ENCODE data around the gene DHPS. TPM values are rescaled to one million over a fixed set of nuclear protein-coding genes. Genes with fewer than 3 reads are reported as not detected.

The DHPS gene
- total RNA-seq (100 to 1,000 TPM; 125 to 223 (median 174) TPM), polyA plus RNA-seq (100 to 1,000 TPM; 113 to 124 TPM), total RNA-seq (10.5 reads per million, percentile 37 among the genes with 10 or more reads in this experiment)

- ChIA-PET POLR2A (interaction anchor here (0.6 to 3.3 kb wide), 23 partner anchors 9 to 1746 kb away, joined by 3 to 19 read pairs (median 4); partner anchors contain the start of genes FBXW9, GCDH, GET3 and MAN2B1), CTCF (interaction anchor here (0.7 to 0.9 kb wide), 3 partner anchors 9 to 41 kb away, joined by 3 read pairs; no protein-coding TSS in a partner anchor)
- peak; percentile 58 to 95 (median 93) for DNase-seq
- peaks cover 12 to 42% (median 19%) of the 10 kb centered on the region in 3 experiments for H3K36me3 ChIP-seq (ENCODE audit: control insufficient read depth in 2 of 3, insufficient read depth in 3 of 3, low read length in 3 of 3)
- ATAC-seq, result peak; percentile 85
- Mint-ChIP-seq H3K4me1 (peaks cover 17 to 34% (median 26%) of the 10 kb centered on the region in 7 donors), H3K9me3 (peaks cover 0 to 9% (median 0%) of the 10 kb centered on the region in 11 donors), H3K4me3 (peak within 1 kb of the TSS; percentile 92 to 99 (median 96)), H3K27ac (peak within 1 kb of the TSS; percentile 86 to 98 (median 94)), H3K27me3 (no peaks in the 10 kb centered on the region), H3K36me3 (peaks cover 0 to 26% (median 18%) of the 10 kb centered on the region in 5 donors)
- no peaks in the 10 kb centered on the region for H3K9me3 ChIP-seq (ENCODE audit: control insufficient read depth in 2 of 3, low read length in 3 of 3)
- intact Hi-C loops (cut with micrococcal nuclease), result loop anchor here (1.0 to 10.0 kb wide), 11 partner anchors 12 to 1157 kb away; partner anchors contain the start of genes FBXW9 (in 2 of the 2), ZNF490 (in 2 of the 2), ZNF791 (in 2 of the 2) and ECSIT (in 1 of the 2)
- H3K27ac ChIP-seq (ENCODE audit: low read depth, low read length), result peak within 1 kb of the TSS; percentile 95
- no peaks in the 10 kb centered on the region for H3K27me3 ChIP-seq (ENCODE audit: control insufficient read depth in 2 of 2, insufficient read depth in 2 of 2, low read length in 2 of 2)
- H3K4me3 ChIP-seq (ENCODE audit: low read length), result peak within 1 kb of the TSS; percentile 100
- H3K4me1 ChIP-seq (ENCODE audit: control insufficient read depth in 2 of 2, insufficient read depth in 2 of 2, low read length in 2 of 2), result peaks cover 6 to 19% of the 10 kb centered on the region in 2 donors
These were observed at the start of gene DHPS for GRCh38 chr19:12681074-12681987. Gene DHPS, minus strand, starts transcription at chr19:12681880. Its CDS starts 114 bp downstream, at chr19:12681766.

GRCh38 chr19:12731337-12731736 is 49.7 kb upstream of the DHPS start:
- ATAC-seq (no peak), DNase-seq (no peak)
- no peaks in the 10 kb centered on the region for H3K27me3 ChIP-seq (ENCODE audit: control insufficient read depth in 2 of 2, insufficient read depth in 2 of 2, low read length in 2 of 2)
- peak overlapping the region in 1 of 10 donors; percentile 31 for H3K4me3 Mint-ChIP-seq
- no peaks in the 10 kb centered on the region for H3K27me3 Mint-ChIP-seq
- peaks cover 0 to 1% (median 0%) of the 10 kb centered on the region in 11 donors for H3K9me3 Mint-ChIP-seq
- intact Hi-C loops (cut with micrococcal nuclease), result loop anchor here (5.0 kb wide), 2 partner anchors 119 to 386 kb away; partner anchors contain the start of genes NACC1 (in 1 of the 2), TRMT1 (in 1 of the 2), ZNF490 (in 1 of the 2) and ZNF791 (in 1 of the 2)
- no peak overlapping the region for H3K27ac ChIP-seq (ENCODE audit: low read depth, low read length)
- H3K9me3 ChIP-seq (ENCODE audit: control insufficient read depth in 2 of 3, low read length in 3 of 3), result no peaks in the 10 kb centered on the region
- H3K4me1 Mint-ChIP-seq, result peaks cover 19 to 37% (median 34%) of the 10 kb centered on the region in 7 donors
- CTCF ChIA-PET, result no interaction called here
- H3K4me1 ChIP-seq (ENCODE audit: control insufficient read depth in 2 of 2, insufficient read depth in 2 of 2, low read length in 2 of 2), result peaks cover 17 to 20% of the 10 kb centered on the region in 2 donors
- H3K36me3 Mint-ChIP-seq, result peaks cover 0 to 27% (median 11%) of the 10 kb centered on the region in 5 donors
- H3K36me3 ChIP-seq (ENCODE audit: control insufficient read depth in 2 of 3, insufficient read depth in 3 of 3, low read length in 3 of 3), result peaks cover 8 to 49% (median 12%) of the 10 kb centered on the region in 3 experiments
- POLR2A ChIA-PET, result interaction anchor here (0.6 to 8.5 kb wide), 5 partner anchors 9 to 422 kb away, joined by 3 to 129 read pairs (median 6); partner anchors contain the start of genes JUNB and TNPO2
- H3K4me3 ChIP-seq (ENCODE audit: low read length), result no peak overlapping the region
- H3K27ac Mint-ChIP-seq, result no peak overlapping the region

- Histone ChIP-seq H3K27me3 (ENCODE audit: control insufficient read depth in 2 of 2, insufficient read depth in 2 of 2, low read length in 2 of 2) (no peaks in the 10 kb centered on the region), H3K36me3 (ENCODE audit: control insufficient read depth in 2 of 3, insufficient read depth in 3 of 3, low read length in 3 of 3) (peaks cover 8 to 49% (median 12%) of the 10 kb centered on the region in 3 experiments), H3K27ac (ENCODE audit: low read depth, low read length) (no peak overlapping the region), H3K4me1 (ENCODE audit: control insufficient read depth in 2 of 2, insufficient read depth in 2 of 2, low read length in 2 of 2) (peaks cover 17 to 19% of the 10 kb centered on the region in 2 donors), H3K9me3 (ENCODE audit: control insufficient read depth in 2 of 3, low read length in 3 of 3) (no peaks in the 10 kb centered on the region), H3K4me3 (ENCODE audit: low read length) (no peak overlapping the region)
- ChIA-PET POLR2A (interaction anchor here (1.1 to 8.5 kb wide), 3 partner anchors 8 to 62 kb away, joined by 3 to 129 read pairs (median 8); partner anchors contain the start of genes JUNB and TNPO2), CTCF (interaction anchor here (0.7 kb wide), 1 partner anchor 45 kb away, joined by 7 read pairs; no protein-coding TSS in a partner anchor)
- Mint-ChIP-seq H3K4me1 (peaks cover 19 to 37% (median 33%) of the 10 kb centered on the region in 7 donors), H3K27ac (peak overlapping the region in 6 of 9 donors; percentile 23 to 57 (median 43)), H3K9me3 (peaks cover 0 to 1% (median 0%) of the 10 kb centered on the region in 11 donors), H3K36me3 (peaks cover 0 to 28% (median 11%) of the 10 kb centered on the region in 5 donors), H3K27me3 (no peaks in the 10 kb centered on the region), H3K4me3 (peak overlapping the region in 3 of 10 donors; percentile 37 to 58 (median 53))
- no peak for ATAC-seq
- intact Hi-C loops (cut with micrococcal nuclease), result loop anchor here (5.0 kb wide), 2 partner anchors 118 to 387 kb away; partner anchors contain the start of genes NACC1 (in 1 of the 2), TRMT1 (in 1 of the 2), ZNF490 (in 1 of the 2) and ZNF791 (in 1 of the 2)
- no peak for DNase-seq
These were observed 48.4 kb upstream of the DHPS start for GRCh38 chr19:12730064-12730463.

GRCh38 chr19:12727745-12728433 is 46.2 kb upstream of the DHPS start:
- intact Hi-C loops (cut with micrococcal nuclease), result no loop called here
- H3K27me3 ChIP-seq (ENCODE audit: control insufficient read depth in 2 of 2, insufficient read depth in 2 of 2, low read length in 2 of 2), result no peaks in the 10 kb centered on the region
- Mint-ChIP-seq H3K27me3 (no peaks in the 10 kb centered on the region), H3K36me3 (peaks cover 0 to 22% (median 11%) of the 10 kb centered on the region in 5 donors), H3K4me1 (peaks cover 23 to 44% (median 39%) of the 10 kb centered on the region in 7 donors), H3K4me3 (no peak overlapping the region), H3K9me3 (no peaks in the 10 kb centered on the region), H3K27ac (peak overlapping the region in 1 of 9 donors; percentile 25)
- no peak for DNase-seq
- no peak for ATAC-seq
- no peak overlapping the region for H3K27ac ChIP-seq (ENCODE audit: low read depth, low read length)
- POLR2A ChIA-PET, result no interaction called here
- H3K4me3 ChIP-seq (ENCODE audit: low read length), result no peak overlapping the region
- no peaks in the 10 kb centered on the region for H3K9me3 ChIP-seq (ENCODE audit: control insufficient read depth in 2 of 3, low read length in 3 of 3)
- peaks cover 12 to 19% of the 10 kb centered on the region in 2 donors for H3K4me1 ChIP-seq (ENCODE audit: control insufficient read depth in 2 of 2, insufficient read depth in 2 of 2, low read length in 2 of 2)
- peaks cover 8 to 43% (median 12%) of the 10 kb centered on the region in 3 experiments for H3K36me3 ChIP-seq (ENCODE audit: control insufficient read depth in 2 of 3, insufficient read depth in 3 of 3, low read length in 3 of 3)
- CTCF ChIA-PET, result interaction anchor here (0.6 kb wide), 1 partner anchor 193 kb away, joined by 3 read pairs; no protein-coding TSS in a partner anchor

- no peak overlapping the region for H3K4me3 Mint-ChIP-seq
- H3K9me3 ChIP-seq (ENCODE audit: control insufficient read depth in 2 of 3, low read length in 3 of 3), result no peaks in the 10 kb centered on the region
- ATAC-seq (no peak), DNase-seq (no peak)
- H3K36me3 ChIP-seq (ENCODE audit: control insufficient read depth in 2 of 3, insufficient read depth in 3 of 3, low read length in 3 of 3), result peaks cover 8 to 43% (median 12%) of the 10 kb centered on the region in 3 experiments
- peaks cover 0 to 1% (median 0%) of the 10 kb centered on the region in 11 donors for H3K9me3 Mint-ChIP-seq
- peaks cover 0 to 2% (median 0%) of the 10 kb centered on the region in 5 donors for H3K27me3 Mint-ChIP-seq
- H3K27ac ChIP-seq (ENCODE audit: low read depth, low read length), result no peak overlapping the region
- peaks cover 16 to 40% (median 33%) of the 10 kb centered on the region in 7 donors for H3K4me1 Mint-ChIP-seq
- intact Hi-C loops (cut with micrococcal nuclease), result no loop called here
- no peaks in the 10 kb centered on the region for H3K27me3 ChIP-seq (ENCODE audit: control insufficient read depth in 2 of 2, insufficient read depth in 2 of 2, low read length in 2 of 2)
- H3K36me3 Mint-ChIP-seq, result peaks cover 0 to 18% (median 11%) of the 10 kb centered on the region in 5 donors
- H3K4me3 ChIP-seq (ENCODE audit: low read length), result no peak overlapping the region
- H3K27ac Mint-ChIP-seq, result peak overlapping the region in 1 of 9 donors; percentile 71
- peaks cover 3 to 12% of the 10 kb centered on the region in 2 donors for H3K4me1 ChIP-seq (ENCODE audit: control insufficient read depth in 2 of 2, insufficient read depth in 2 of 2, low read length in 2 of 2)
- CTCF ChIA-PET, result interaction anchor here (0.6 kb wide), 1 partner anchor 482 kb away, joined by 3 read pairs; no protein-coding TSS in a partner anchor
- POLR2A ChIA-PET, result interaction anchor here (1.4 kb wide), 1 partner anchor 45 kb away, joined by 4 read pairs; the partner anchor contains the start of gene DHPS
These were observed 45.3 kb upstream of the DHPS start for GRCh38 chr19:12726988-12727316.
